Activated naive CD4-positive, alpha-beta T cell treated with anti-CD3 and anti-CD28 coated beads, Interleukin-2, amount 10 ng/mL, durations not matched to agents 7 days and 5 days (primary cell): ENCODE results near the gene TRIM10.

Source experiments
- CTCF ChIA-PET: fragments of 350-600 bp; sonication (Branson Sonifier 250); formaldehyde crosslinking; loops from one replicate; lab custom pipeline; 2021; ENCODE audit warnings: antibody characterized with exemption; lab: Charles Lee
- DNase-seq: peaks from one replicate; pipeline ENCODE4 v3.0.0-alpha.2; 2020
- H3K27ac Mint-ChIP-seq: one replicate; pipeline ENCODE4 v1.8.0; 2021; ENCODE audit warnings: mild to moderate bottlenecking, moderate library complexity, mixed read lengths
- H3K27me3 Mint-ChIP-seq: one replicate; pipeline ENCODE4 v1.8.0; 2021; ENCODE audit warnings: mild to moderate bottlenecking, mixed read lengths
- H3K36me3 Mint-ChIP-seq: one replicate; pipeline ENCODE4 v1.8.0; 2021; ENCODE audit warnings: mixed read lengths
- H3K4me1 Mint-ChIP-seq: one replicate; pipeline ENCODE4 v1.8.0; 2021; ENCODE audit warnings: mixed read lengths
- H3K4me3 Mint-ChIP-seq: one replicate; pipeline ENCODE4 v1.8.0; 2021; ENCODE audit warnings: mild to moderate bottlenecking, moderate library complexity, mixed read lengths
- H3K9me3 Mint-ChIP-seq: one replicate; pipeline ENCODE4 v1.8.0; 2021; ENCODE audit warnings: mixed read lengths

TRIM10 gene, protein sequence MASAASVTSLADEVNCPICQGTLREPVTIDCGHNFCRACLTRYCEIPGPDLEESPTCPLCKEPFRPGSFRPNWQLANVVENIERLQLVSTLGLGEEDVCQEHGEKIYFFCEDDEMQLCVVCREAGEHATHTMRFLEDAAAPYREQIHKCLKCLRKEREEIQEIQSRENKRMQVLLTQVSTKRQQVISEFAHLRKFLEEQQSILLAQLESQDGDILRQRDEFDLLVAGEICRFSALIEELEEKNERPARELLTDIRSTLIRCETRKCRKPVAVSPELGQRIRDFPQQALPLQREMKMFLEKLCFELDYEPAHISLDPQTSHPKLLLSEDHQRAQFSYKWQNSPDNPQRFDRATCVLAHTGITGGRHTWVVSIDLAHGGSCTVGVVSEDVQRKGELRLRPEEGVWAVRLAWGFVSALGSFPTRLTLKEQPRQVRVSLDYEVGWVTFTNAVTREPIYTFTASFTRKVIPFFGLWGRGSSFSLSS

DNA sequence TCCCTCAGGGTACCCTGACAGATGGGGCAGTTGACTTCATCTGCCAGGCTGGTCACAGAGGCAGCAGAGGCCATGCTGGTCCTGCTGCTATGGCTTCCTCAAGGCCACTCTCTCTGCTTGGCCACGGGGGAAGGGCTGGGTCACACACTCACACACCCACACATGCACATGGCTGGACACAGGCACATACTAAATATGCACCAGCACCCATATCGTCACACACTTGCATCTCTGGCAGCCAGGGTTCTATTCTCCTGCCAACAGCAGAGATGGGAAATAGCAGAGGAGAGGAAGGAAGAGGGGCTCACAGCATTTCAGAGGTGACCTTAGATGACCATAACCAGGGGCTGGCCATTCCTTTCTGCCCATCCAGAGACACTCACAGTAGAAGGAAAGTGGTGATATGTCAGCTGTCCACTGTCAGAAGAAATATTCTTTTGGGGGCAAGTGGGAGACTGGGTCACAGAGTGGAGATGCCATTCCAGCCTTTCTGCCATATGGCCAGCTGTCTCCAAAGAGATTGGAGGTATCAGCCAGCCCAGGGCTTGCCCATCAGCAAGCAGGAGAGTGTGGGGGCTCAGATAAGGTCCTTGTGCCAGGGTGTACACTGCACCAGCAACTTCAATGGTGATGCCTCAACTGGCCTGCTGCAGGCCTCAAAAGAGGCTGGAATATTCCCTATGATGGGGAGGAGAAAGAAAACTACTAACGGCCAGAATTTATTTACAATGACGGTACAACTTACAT lies at the start of gene TRIM10:
TSS of gene TRIM10 (minus strand) at position 427 of the 747 bp plus-strand sequence. CDS start at position 74, 353 bp downstream.
- no peaks in the 10 kb centered on the region for H3K9me3 Mint-ChIP-seq
- H3K27me3 Mint-ChIP-seq: peaks cover 56% of the 10 kb centered on the region
- CTCF ChIA-PET: no interaction called here
- peaks cover 25% of the 10 kb centered on the region for H3K4me1 Mint-ChIP-seq
- no peaks in the 10 kb centered on the region for H3K36me3 Mint-ChIP-seq
- no peak within 1 kb of the TSS for H3K4me3 Mint-ChIP-seq
- peak within 1 kb of the TSS; percentile 37 for H3K27ac Mint-ChIP-seq
- DNase-seq: no peak

DNA sequence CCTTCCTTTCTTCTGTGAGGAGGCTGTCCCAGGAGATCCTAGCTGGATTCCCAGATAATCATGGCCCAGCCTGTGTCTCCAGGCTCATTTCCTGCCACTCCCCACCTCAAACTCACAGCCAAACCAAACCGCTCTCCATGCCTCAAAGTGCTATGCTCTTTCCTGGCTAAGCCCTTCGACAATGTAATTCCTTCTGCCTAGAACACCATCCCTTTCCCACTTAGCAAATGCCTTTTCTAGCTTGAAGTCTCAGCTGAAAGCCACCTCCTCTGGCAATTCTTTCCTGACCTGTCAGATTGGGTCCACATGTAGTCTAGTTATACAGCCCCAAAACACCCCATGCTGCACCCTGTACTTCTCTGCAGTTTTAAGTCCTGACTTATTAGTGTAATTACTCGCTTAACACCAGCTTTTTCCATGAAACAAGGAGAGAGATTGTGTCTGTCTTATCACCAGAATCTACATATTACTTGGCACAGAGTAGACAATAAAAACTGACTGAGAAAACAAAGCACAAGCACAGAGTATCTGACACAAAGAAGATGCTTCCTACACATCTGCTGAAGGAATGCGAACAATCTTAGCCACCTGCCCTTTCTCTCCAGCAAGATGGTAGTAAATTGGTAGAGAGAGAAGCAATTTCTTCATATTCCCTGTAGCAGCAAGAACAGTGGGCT lies 46.7 kb upstream of the TRIM10 start:
- Mint-ChIP-seq H3K9me3 (no peaks in the 10 kb centered on the region), H3K36me3 (peaks cover 41% of the 10 kb centered on the region), H3K27me3 (no peaks in the 10 kb centered on the region), H3K4me3 (no peak overlapping the region), H3K4me1 (peaks cover 48% of the 10 kb centered on the region), H3K27ac (peak overlapping the region; percentile 21)
- DNase-seq: no peak
- CTCF ChIA-PET: interaction anchor here (1.8 kb wide), 1 partner anchor 11 kb away, joined by 6 read pairs; no protein-coding TSS in a partner anchor

DNA sequence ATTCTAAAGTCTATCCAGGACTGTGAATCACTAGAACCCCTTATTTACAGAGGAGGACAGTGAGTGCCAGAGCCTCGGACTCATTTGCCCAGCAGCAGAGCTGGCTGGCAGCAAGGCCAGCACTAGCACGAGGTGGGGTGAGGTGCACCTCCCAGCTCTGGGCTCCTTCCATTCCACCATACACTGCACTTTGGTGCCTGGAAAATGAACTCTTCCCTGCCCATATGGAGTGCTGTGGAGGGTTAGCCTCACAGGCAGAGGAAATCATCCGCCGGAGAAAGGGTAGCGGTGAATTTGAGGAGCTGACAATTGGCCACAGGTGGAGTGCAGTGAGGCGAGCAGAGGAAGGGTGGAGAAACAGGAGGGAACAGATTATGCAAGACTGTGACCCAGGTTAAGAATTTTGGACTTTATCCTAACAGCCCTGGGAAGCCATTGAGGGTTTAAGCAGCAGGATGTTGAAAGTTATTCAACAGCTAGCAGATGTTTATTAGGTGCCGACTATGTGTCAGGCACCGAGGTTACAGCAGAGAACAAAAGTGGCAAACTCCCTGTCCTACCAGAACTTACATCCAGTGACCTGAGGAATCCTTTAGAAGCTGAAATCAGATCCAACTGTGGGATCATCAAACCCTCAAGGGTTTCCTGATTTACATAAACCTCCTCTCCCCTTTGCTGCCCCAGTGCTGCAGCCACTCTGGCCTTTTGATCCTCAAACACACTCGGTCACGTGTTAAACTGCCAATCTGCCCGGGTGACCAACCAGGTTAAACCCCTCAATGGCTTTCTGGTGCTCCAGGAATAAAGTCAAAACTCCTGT lies 46.0 kb upstream of the TRIM10 start:
- Mint-ChIP-seq H3K27ac (no peak overlapping the region), H3K9me3 (no peaks in the 10 kb centered on the region), H3K4me1 (peaks cover 49% of the 10 kb centered on the region), H3K4me3 (no peak overlapping the region), H3K36me3 (peaks cover 42% of the 10 kb centered on the region), H3K27me3 (no peaks in the 10 kb centered on the region)
- CTCF ChIA-PET: interaction anchor here (1.8 kb wide), 1 partner anchor 12 kb away, joined by 6 read pairs; no protein-coding TSS in a partner anchor
- no peak for DNase-seq

DNA sequence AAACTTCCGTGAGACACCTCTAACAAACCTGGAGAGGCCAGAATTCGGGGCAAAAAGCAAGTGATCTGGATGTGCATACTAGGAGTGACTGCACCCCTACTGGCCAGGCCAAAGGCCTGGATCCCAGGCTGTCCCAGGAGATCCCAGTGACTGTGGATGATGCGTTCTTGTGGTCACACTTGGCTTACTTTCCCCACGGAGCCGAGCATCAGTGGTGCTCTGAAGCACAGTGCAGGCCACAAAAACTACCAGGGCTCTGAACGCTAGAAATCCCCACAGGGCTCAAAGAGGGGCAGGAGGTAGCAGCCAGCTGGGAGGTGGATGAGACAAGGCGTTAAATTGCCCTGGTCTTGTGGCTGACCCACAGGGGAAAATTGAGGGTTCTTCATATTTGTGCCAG lies 45.1 kb upstream of the TRIM10 start:
- Mint-ChIP-seq H3K4me3 (no peak overlapping the region), H3K27me3 (no peaks in the 10 kb centered on the region), H3K36me3 (peaks cover 37% of the 10 kb centered on the region), H3K4me1 (peaks cover 49% of the 10 kb centered on the region), H3K27ac (no peak overlapping the region), H3K9me3 (no peaks in the 10 kb centered on the region)
- CTCF ChIA-PET: interaction anchor here (1.8 kb wide), 1 partner anchor 13 kb away, joined by 6 read pairs; no protein-coding TSS in a partner anchor
- DNase-seq: no peak

DNA sequence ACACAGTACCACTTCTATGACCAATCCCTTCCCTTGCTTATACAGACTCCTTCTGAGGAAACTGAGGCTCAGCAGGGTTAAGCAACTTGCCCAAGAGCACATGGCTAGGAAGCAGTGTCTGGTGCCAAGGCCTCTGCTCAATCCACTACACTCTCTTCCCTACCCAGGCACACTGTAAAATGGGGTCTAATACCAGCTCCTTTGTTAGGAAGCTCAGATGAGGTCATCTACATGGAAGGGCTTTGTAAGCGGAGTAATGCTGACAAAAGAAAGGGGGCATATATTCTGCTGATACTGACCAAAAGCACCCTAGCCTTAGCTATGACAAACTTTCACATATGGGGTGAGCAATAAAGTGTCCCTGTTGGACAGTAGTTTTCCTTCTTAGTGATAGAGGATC lies 43.1 kb upstream of the TRIM10 start:
- DNase-seq: no peak
- CTCF ChIA-PET: interaction anchor here (1.4 kb wide), 1 partner anchor 15 kb away, joined by 4 read pairs; no protein-coding TSS in a partner anchor
- no peaks in the 10 kb centered on the region for H3K27me3 Mint-ChIP-seq
- H3K9me3 Mint-ChIP-seq: no peaks in the 10 kb centered on the region
- peaks cover 39% of the 10 kb centered on the region for H3K36me3 Mint-ChIP-seq
- H3K4me1 Mint-ChIP-seq: peaks cover 41% of the 10 kb centered on the region
- H3K4me3 Mint-ChIP-seq: no peak overlapping the region
- H3K27ac Mint-ChIP-seq: no peak overlapping the region

DNA sequence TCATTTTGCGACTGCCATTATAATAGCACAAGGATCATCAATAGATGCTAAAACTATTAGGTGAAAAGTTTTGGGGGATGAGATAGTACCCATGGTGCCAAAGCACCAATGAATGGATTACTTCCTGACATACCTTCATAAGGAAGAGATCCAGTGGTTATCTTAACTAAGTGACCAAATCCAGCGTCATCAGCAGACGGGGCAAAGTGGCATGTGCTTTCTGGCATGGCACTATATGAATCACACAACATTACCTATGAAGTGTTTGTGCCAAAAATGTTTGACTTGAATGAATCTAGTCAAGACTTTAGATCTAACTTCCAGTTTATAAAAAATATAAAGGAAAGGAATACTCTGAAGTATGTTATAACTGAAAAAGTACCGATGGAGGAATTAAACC lies 41.4 kb upstream of the TRIM10 start:
- H3K4me3 Mint-ChIP-seq: no peak overlapping the region
- peaks cover 39% of the 10 kb centered on the region for H3K36me3 Mint-ChIP-seq
- no peaks in the 10 kb centered on the region for H3K9me3 Mint-ChIP-seq
- peaks cover 26% of the 10 kb centered on the region for H3K4me1 Mint-ChIP-seq
- no peaks in the 10 kb centered on the region for H3K27me3 Mint-ChIP-seq
- no peak overlapping the region for H3K27ac Mint-ChIP-seq
- CTCF ChIA-PET: no interaction called here
- no peak for DNase-seq

DNA sequence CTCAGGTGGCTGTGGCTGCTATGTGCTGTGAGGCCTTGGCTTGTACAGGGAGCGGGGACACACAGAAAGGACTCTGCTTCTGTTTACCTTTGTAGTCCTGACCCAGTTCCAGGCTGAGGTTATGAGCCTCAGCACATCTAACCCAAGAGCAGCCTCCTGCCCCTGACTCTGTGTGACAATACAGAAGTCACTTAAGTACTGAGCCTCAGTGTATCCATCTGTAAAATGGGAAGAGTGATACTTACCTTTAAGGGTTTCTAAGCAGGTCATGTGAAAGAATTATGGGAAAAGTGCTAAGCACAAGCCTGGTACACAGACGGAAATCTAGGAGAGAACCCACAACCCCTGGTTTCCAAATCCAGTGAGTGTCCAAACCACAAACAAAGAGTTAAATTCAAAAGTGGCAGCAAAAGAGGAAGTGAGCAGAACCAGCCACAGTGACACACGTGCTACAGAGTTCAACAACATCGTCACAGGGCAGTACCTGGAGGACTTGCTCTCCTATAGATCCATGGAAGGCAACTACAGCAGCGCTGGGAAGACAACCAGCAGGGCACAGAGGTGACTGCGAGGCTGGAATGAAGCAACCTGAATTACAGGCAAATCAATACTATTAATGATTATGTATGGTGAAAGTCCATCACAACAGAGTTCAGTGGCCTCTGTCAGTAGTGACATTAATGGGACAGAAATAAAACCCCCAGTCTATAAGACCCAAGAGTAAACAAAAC lies 39.7 kb upstream of the TRIM10 start:
- peaks cover 48% of the 10 kb centered on the region for H3K36me3 Mint-ChIP-seq

DNA sequence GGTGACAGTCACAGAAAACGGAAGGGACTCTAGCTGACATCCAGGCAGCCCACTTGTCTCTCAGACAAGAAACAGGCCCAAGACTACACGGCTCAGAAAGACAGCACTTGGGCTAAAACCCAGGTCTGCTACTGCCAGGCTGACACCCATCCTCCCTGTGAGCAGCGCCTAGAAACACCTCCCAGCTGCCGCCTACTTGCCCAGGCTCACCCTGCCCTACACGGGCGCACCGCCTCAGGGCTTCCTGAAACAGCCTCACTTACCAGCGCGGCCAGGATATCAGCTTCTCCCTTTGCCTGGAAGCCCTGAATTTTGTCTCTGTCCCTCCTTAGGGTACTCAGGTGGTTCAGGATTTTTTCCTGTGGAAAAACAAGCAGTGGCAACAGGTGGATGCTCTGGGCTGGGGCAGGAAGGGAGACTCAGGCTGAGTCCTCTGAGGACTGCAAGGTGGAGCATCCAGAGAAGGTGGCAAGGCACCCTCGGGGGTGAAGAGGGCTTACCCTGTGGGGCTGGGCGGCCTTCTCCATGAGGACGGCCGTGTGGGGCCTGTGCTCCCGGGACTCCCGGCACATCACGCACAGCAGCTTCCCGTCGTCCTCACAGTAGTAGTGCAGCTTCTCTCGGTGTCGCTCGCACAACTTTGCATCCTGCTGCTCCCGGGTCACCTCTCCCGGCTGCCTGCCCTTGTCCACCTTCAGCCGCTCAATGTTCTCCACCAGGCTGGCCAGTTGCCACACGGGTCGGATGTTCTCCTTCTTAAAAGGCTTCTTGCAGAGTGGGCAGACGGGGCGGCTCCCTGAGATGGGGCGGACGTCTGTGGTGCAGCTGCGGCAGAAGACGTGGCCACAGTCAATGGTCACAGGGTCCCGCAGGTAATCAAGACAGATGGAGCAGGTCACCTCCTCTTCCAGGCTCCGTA lies 37.4 kb upstream of the TRIM10 start:
- H3K27ac Mint-ChIP-seq: no peak overlapping the region
- H3K4me3 Mint-ChIP-seq: no peak overlapping the region
- H3K4me1 Mint-ChIP-seq: peaks cover 22% of the 10 kb centered on the region
- CTCF ChIA-PET: no interaction called here
- no peaks in the 10 kb centered on the region for H3K9me3 Mint-ChIP-seq
- DNase-seq: no peak
- peaks cover 53% of the 10 kb centered on the region for H3K36me3 Mint-ChIP-seq
- no peaks in the 10 kb centered on the region for H3K27me3 Mint-ChIP-seq

More for the DNA sequence above, 39.7 kb upstream of the TRIM10 start:
- Mint-ChIP-seq H3K27ac (peak overlapping the region; percentile 70), H3K4me3 (no peak overlapping the region), H3K4me1 (peaks cover 24% of the 10 kb centered on the region), H3K27me3 (no peaks in the 10 kb centered on the region), H3K9me3 (no peaks in the 10 kb centered on the region)
- DNase-seq: no peak
- CTCF ChIA-PET: no interaction called here

DNA sequence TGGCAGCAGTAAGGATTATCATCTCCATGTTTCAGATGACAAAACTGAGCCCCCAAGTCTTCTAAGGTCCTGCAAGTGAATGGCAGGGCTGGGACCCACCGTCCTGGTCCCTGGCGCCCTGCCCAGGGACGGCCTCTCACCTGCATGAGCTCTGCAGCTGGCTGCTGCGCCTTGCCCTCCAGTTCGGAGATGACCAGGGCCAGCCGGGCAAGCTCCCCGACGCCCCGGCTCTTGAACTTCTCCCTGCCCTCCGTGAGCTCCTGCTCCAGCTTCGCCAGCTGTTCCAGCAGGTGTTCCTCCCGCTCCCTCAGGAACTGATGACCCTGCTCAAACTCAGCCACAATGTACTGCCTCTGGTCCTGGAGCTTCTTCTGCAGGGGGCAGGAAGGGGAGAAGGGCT lies 35.4 kb upstream of the TRIM10 start:
- CTCF ChIA-PET: no interaction called here
- peaks cover 12% of the 10 kb centered on the region for H3K4me1 Mint-ChIP-seq
- peaks cover 60% of the 10 kb centered on the region for H3K36me3 Mint-ChIP-seq
- no peak overlapping the region for H3K27ac Mint-ChIP-seq
- no peak overlapping the region for H3K4me3 Mint-ChIP-seq
- no peaks in the 10 kb centered on the region for H3K27me3 Mint-ChIP-seq
- no peaks in the 10 kb centered on the region for H3K9me3 Mint-ChIP-seq
- no peak for DNase-seq

DNA sequence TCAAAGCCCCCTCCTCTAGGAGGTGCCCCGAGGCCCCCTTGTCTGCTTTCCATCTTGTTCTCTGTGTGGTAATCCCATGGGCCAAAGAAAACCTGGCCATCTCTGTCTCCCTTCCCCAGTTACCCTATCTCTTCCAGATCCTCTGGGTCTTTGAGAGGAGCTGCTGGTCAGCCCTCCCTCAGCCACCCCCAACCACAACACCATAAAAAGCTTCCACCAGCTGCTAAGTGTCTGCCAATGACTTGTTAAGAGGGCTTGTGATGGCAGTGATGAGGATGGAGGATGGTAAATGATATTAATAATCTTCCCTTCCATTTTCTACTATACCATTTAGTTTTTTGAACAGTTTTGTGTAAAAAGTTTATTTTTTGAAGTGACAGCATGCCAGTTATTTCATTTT lies 34.9 kb upstream of the TRIM10 start:
- no peaks in the 10 kb centered on the region for H3K9me3 Mint-ChIP-seq
- H3K4me1 Mint-ChIP-seq: peaks cover 8% of the 10 kb centered on the region
- H3K27me3 Mint-ChIP-seq: no peaks in the 10 kb centered on the region
- peaks cover 60% of the 10 kb centered on the region for H3K36me3 Mint-ChIP-seq
- no peak for DNase-seq
- H3K27ac Mint-ChIP-seq: no peak overlapping the region
- CTCF ChIA-PET: interaction anchor here (1.2 kb wide), 1 partner anchor 17 kb away, joined by 3 read pairs; no protein-coding TSS in a partner anchor
- H3K4me3 Mint-ChIP-seq: no peak overlapping the region

DNA sequence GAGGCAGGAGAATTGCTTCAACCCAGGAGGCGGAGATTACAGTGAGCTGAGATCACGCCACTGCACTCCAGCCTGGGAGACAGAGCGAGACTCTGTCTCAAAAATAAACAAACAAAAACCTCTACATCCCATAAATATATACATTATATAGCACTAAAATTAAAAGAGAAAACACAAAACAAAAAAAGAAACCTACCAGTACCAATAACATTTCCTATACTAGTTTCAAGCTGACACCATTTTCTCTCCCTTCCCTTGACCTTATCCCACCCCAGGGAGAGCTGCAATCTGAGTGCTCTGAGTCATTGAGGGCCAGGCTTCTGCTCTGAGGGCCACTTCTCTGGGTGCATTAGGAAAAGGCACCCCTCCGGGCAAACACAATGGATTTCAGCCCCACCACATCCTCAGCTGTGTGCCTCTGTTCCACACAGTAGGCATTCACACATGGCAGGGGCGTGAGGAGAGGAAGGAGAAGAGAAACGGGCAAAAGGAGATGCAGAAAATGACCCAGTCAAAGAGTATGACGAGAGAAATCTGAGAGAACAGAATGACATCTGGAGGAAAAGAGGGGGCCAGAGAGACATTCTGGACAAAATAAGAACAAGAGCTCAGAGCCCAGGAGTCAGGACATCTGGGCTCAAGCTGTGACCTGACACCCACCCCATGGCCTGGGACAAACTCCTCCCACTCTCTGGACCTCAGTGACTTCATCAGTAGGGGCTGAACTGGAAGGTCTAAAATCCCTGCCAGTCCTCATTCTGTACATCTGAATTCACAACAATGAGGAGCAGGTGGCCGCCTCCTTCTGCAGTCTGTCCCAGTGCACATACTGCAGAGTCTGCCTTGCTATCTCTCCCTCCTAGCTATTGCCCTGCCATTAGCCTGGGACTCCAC lies 34.0 kb upstream of the TRIM10 start:
- CTCF ChIA-PET: interaction anchor here (1.2 kb wide), 1 partner anchor 16 kb away, joined by 3 read pairs; no protein-coding TSS in a partner anchor

More for the DNA sequence above, 34.0 kb upstream of the TRIM10 start:
- Mint-ChIP-seq H3K27me3 (no peaks in the 10 kb centered on the region), H3K9me3 (no peaks in the 10 kb centered on the region), H3K4me1 (peaks cover 3% of the 10 kb centered on the region), H3K27ac (no peak overlapping the region), H3K4me3 (no peak overlapping the region), H3K36me3 (peaks cover 60% of the 10 kb centered on the region)
- no peak for DNase-seq
